ENCODE data around the gene ST8SIA1. TPM values are rescaled to one million over a fixed set of nuclear protein-coding genes. Genes with fewer than 3 reads are reported as not detected.

Gene ST8SIA1
- total RNA-seq, 1 experiment from 2014 or later, result not detected

DNA sequence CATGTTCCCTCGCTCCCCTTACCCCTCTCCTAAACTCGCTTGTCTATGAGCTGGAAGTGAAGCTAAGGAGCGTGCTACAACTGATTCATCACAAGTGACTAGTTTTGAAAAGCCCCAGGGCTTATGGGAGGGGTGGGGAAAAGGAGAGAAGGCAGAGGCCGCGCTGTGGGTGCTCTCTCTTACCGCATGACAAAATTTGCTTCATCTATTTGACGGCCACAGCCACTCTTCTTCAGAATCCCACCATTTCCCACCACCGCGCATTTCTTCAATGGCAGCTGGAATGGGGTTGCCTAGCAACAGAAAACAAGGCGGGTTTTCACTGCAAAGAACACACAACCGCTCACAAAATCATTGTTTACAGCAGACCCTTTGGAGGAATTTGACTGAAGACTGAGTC is 79.4 kb downstream of the ST8SIA1 start:
- no peaks in the 10 kb centered on the region for H3K79me2 ChIP-seq (ENCODE audit: low read length)
- no peak; the same call in 1 of the 2 replicates for ATAC-seq
- TF ChIP-seq, protein P1, sequence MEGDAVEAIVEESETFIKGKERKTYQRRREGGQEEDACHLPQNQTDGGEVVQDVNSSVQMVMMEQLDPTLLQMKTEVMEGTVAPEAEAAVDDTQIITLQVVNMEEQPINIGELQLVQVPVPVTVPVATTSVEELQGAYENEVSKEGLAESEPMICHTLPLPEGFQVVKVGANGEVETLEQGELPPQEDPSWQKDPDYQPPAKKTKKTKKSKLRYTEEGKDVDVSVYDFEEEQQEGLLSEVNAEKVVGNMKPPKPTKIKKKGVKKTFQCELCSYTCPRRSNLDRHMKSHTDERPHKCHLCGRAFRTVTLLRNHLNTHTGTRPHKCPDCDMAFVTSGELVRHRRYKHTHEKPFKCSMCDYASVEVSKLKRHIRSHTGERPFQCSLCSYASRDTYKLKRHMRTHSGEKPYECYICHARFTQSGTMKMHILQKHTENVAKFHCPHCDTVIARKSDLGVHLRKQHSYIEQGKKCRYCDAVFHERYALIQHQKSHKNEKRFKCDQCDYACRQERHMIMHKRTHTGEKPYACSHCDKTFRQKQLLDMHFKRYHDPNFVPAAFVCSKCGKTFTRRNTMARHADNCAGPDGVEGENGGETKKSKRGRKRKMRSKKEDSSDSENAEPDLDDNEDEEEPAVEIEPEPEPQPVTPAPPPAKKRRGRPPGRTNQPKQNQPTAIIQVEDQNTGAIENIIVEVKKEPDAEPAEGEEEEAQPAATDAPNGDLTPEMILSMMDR (conservative IDR thresholded peaks at IDR 0.05; ENCODE audit: low read depth, low read length), result no peak
- TF ChIP-seq EZH2 (IDR thresholded peaks at IDR 0.05; ENCODE audit: low read length, unreplicated experiment) (no peak), EZH2phosphoT487 (IDR thresholded peaks at IDR 0.05; ENCODE audit: borderline replicate concordance, low read length) (no peak)
- no TSS peak for BruUV-seq (replicated peaks)
- no peaks in the 10 kb centered on the region for H3K36me3 ChIP-seq (ENCODE audit: low read depth, low read length)
- no peaks in the 10 kb centered on the region for H4K20me1 ChIP-seq (ENCODE audit: low read length)
- H3K27ac ChIP-seq (ENCODE audit: low read length), result no peak overlapping the region
- ChIA-PET POLR2A (ENCODE audit: unreplicated experiment) (no interaction called here), CTCF (no interaction called here)
- H3K4me1 ChIP-seq (ENCODE audit: insufficient read depth, low read length), result no peaks in the 10 kb centered on the region
- no peaks in the 10 kb centered on the region for H3K9me3 ChIP-seq (ENCODE audit: low read length)
- H2AFZ ChIP-seq (ENCODE audit: low read length), result no peak overlapping the region
- intact Hi-C loops (cut with micrococcal nuclease), result no loop called here
- H3K27me3 ChIP-seq (ENCODE audit: low read length), result peaks cover 2% of the 10 kb centered on the region; the same call in 1 of the 2 replicates
- H3K9ac ChIP-seq (ENCODE audit: low read length), result no peak overlapping the region
- H3K4me3 ChIP-seq (ENCODE audit: low read length), result no peak overlapping the region
- no peaks in the 10 kb centered on the region for H3K9me2 ChIP-seq (replicated peaks; ENCODE audit: low read length)
- DNase-seq, result no peak
- H3F3A ChIP-seq (ENCODE audit: low read length, unreplicated experiment), result no peaks in the 10 kb centered on the region
- H3K4me2 ChIP-seq (ENCODE audit: low read length), result no peak overlapping the region

- DNase-seq (no peak), ATAC-seq (no peak)
- H3F3A ChIP-seq (ENCODE audit: low read length, unreplicated experiment), result no peaks in the 10 kb centered on the region
- H3K4me1 ChIP-seq (ENCODE audit: insufficient read depth, low read length), result no peaks in the 10 kb centered on the region
- H3K36me3 ChIP-seq (ENCODE audit: low read depth, low read length), result no peaks in the 10 kb centered on the region
- no peaks in the 10 kb centered on the region for H3K9me3 ChIP-seq (ENCODE audit: low read length)
- no peak overlapping the region for H3K4me2 ChIP-seq (ENCODE audit: low read length)
- H2AFZ ChIP-seq (ENCODE audit: low read length), result no peak overlapping the region
- no peaks in the 10 kb centered on the region for H3K79me2 ChIP-seq (ENCODE audit: low read length)
- TF ChIP-seq EZH2 (IDR thresholded peaks at IDR 0.05; ENCODE audit: low read length, unreplicated experiment) (no peak), EZH2phosphoT487 (IDR thresholded peaks at IDR 0.05; ENCODE audit: borderline replicate concordance, low read length) (no peak)
- TF ChIP-seq, protein P1 (conservative IDR thresholded peaks at IDR 0.05; ENCODE audit: low read depth, low read length), result no peak
- ChIA-PET CTCF (no interaction called here), POLR2A (ENCODE audit: unreplicated experiment) (no interaction called here)
- H3K27ac ChIP-seq (ENCODE audit: low read length), result no peak overlapping the region
- peaks cover 2% of the 10 kb centered on the region; the same call in 1 of the 2 replicates for H3K27me3 ChIP-seq (ENCODE audit: low read length)
- intact Hi-C loops (cut with micrococcal nuclease), result no loop called here
- BruUV-seq (replicated peaks), result no TSS peak
- H3K4me3 ChIP-seq (ENCODE audit: low read length), result no peak overlapping the region
- no peaks in the 10 kb centered on the region for H3K9me2 ChIP-seq (replicated peaks; ENCODE audit: low read length)
- H4K20me1 ChIP-seq (ENCODE audit: low read length), result no peaks in the 10 kb centered on the region
- H3K9ac ChIP-seq (ENCODE audit: low read length), result no peak overlapping the region
These were observed 80.0 kb downstream of the ST8SIA1 start for GRCh38 chr12:22254478-22254877.

DNA sequence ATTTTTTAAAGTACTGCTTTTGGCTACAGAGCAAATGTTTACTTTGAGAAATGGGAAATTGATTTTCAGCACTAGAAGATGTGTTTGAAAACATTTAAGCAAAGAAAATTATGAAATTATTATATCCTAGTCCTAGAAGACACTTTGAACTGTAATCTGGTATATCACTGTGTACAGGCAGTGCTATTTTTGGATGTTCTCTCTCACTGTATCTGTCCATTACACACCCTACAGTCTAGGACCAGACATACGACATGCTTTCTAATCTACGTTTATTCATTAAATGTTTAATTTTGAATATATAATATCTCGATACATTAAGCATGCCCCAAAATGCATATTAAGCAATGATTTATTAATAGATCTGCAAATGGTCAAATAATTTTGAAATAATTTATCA is 82.5 kb downstream of the ST8SIA1 start:
- BruUV-seq (replicated peaks), result no TSS peak
- no peak overlapping the region for H3K4me2 ChIP-seq (ENCODE audit: low read length)
- H2AFZ ChIP-seq (ENCODE audit: low read length), result no peak overlapping the region
- TF ChIP-seq EZH2 (IDR thresholded peaks at IDR 0.05; ENCODE audit: low read length, unreplicated experiment), result no peak
- TF ChIP-seq EZH2phosphoT487 (IDR thresholded peaks at IDR 0.05; ENCODE audit: borderline replicate concordance, low read length), result no peak
- TF ChIP-seq, protein P1 (conservative IDR thresholded peaks at IDR 0.05; ENCODE audit: low read depth, low read length), result no peak
- ChIA-PET POLR2A (ENCODE audit: unreplicated experiment) (no interaction called here), CTCF (no interaction called here)
- no peaks in the 10 kb centered on the region for H3F3A ChIP-seq (ENCODE audit: low read length, unreplicated experiment)
- H3K9me2 ChIP-seq (replicated peaks; ENCODE audit: low read length), result no peaks in the 10 kb centered on the region
- intact Hi-C loops (cut with micrococcal nuclease), result no loop called here
- no peaks in the 10 kb centered on the region for H4K20me1 ChIP-seq (ENCODE audit: low read length)
- H3K27me3 ChIP-seq (ENCODE audit: low read length), result peaks cover 2% of the 10 kb centered on the region; the same call in 1 of the 2 replicates
- ATAC-seq, result no peak
- no peak overlapping the region for H3K27ac ChIP-seq (ENCODE audit: low read length)
- no peak overlapping the region for H3K4me3 ChIP-seq (ENCODE audit: low read length)
- no peaks in the 10 kb centered on the region for H3K9me3 ChIP-seq (ENCODE audit: low read length)
- no peak overlapping the region for H3K9ac ChIP-seq (ENCODE audit: low read length)
- no peaks in the 10 kb centered on the region for H3K4me1 ChIP-seq (ENCODE audit: insufficient read depth, low read length)
- H3K36me3 ChIP-seq (ENCODE audit: low read depth, low read length), result no peaks in the 10 kb centered on the region
- no peak for DNase-seq
- H3K79me2 ChIP-seq (ENCODE audit: low read length), result no peaks in the 10 kb centered on the region

Data from PC-3 (cell line).